Measurements from ENCODE around the gene ZC3H7A.

DNA sequence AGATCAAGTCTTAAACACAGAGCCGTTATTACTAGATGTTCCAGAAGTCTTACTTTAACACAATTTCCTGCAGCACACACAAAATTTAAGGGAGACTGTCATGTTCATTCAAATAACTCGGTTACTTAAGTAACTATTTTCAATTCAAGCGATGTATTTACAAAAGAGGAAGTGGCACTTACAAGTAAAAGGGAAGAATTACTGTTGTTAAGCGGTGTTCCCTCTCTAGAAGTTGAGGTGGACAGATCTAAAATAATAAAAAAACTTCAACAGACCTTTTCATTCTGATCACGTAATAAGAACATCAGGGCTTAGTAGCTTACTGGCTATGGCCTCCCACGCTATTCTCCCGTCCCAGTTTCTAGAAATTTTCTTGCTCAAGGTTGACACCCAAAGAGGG, 28.2 kb downstream of the ZC3H7A start:
- TF ChIP-seq KDM5A (IDR thresholded peaks at IDR 0.05; ENCODE audit: borderline replicate concordance, low read length) (no peak), SP1 (IDR thresholded peaks at IDR 0.05) (no peak), SP1 (CRISPR knock-in tag; IDR thresholded peaks at IDR 0.05) (no peak), TBL1XR1 (IDR thresholded peaks at IDR 0.05; ENCODE audit: borderline replicate concordance, low read length, partially characterized antibody) (no peak), ETV6 (CRISPR knock-in tag; conservative IDR thresholded peaks at IDR 0.05) (no peak), SMC3 (IDR thresholded peaks at IDR 0.05; ENCODE audit: low read length) (no peak)
- TF ChIP-seq, protein P1, sequence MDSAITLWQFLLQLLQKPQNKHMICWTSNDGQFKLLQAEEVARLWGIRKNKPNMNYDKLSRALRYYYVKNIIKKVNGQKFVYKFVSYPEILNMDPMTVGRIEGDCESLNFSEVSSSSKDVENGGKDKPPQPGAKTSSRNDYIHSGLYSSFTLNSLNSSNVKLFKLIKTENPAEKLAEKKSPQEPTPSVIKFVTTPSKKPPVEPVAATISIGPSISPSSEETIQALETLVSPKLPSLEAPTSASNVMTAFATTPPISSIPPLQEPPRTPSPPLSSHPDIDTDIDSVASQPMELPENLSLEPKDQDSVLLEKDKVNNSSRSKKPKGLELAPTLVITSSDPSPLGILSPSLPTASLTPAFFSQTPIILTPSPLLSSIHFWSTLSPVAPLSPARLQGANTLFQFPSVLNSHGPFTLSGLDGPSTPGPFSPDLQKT (CRISPR knock-in tag; IDR thresholded peaks at IDR 0.05; ENCODE audit: borderline replicate concordance), result no peak
- TF ChIP-seq, protein P2, sequence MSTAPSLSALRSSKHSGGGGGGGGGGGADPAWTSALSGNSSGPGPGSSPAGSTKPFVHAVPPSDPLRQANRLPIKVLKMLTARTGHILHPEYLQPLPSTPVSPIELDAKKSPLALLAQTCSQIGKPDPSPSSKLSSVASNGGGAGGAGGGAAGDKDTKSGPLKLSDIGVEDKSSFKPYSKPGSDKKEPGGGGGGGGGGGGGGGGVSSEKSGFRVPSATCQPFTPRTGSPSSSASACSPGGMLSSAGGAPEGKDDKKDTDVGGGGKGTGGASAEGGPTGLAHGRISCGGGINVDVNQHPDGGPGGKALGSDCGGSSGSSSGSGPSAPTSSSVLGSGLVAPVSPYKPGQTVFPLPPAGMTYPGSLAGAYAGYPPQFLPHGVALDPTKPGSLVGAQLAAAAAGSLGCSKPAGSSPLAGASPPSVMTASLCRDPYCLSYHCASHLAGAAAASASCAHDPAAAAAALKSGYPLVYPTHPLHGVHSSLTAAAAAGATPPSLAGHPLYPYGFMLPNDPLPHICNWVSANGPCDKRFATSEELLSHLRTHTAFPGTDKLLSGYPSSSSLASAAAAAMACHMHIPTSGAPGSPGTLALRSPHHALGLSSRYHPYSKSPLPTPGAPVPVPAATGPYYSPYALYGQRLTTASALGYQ (CRISPR knock-in tag; IDR thresholded peaks at IDR 0.05), result no peak
- TF ChIP-seq, protein P3, sequence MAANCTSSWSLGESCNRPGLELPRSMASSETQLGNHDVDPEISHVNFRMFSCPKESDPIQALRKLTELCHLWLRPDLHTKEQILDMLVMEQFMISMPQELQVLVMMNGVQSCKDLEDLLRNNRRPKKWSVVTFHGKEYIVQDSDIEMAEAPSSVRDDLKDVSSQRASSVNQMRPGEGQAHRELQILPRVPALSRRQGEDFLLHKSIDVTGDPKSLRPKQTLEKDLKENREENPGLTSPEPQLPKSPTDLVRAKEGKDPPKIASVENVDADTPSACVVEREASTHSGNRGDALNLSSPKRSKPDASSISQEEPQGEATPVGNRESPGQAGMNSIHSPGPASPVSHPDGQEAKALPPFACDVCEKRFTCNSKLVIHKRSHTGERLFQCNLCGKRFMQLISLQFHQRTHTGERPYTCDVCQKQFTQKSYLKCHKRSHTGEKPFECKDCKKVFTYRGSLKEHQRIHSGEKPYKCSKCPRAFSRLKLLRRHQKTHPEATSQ (CRISPR knock-in tag; IDR thresholded peaks at IDR 0.05; ENCODE audit: borderline replicate concordance), result no peak

All from HepG2 (cell line).